GM12878 (cell line): ENCODE data around the gene RERE.

Experiments
- NFYB ChIP-seq: IDR thresholded peaks from 2 replicates; pipeline ENCODE4 v1.6.1; 2011; ENCODE audit warnings: low read depth, mild to moderate bottlenecking, low read length, improper control_type of control experiment, moderate library complexity; ENCODE audit not compliant: insufficient read depth
- SPI1 ChIP-seq: IDR thresholded peaks from 2 replicates; pipeline ENCODE4 v1.6.1; 2011; ENCODE audit warnings: low read depth, mild to moderate bottlenecking, low read length, moderate library complexity, borderline replicate concordance; ENCODE audit not compliant: insufficient read depth
- YY1 ChIP-seq: IDR thresholded peaks from 2 replicates; pipeline ENCODE4 v1.6.1; 2011; ENCODE audit warnings: low read depth, mild to moderate bottlenecking, low read length

- TF ChIP-seq SPI1, result no peak
- no peak for TF ChIP-seq NFYB
- peak; percentile 64 for TF ChIP-seq YY1
These were observed 502.8 kb downstream of the RERE start for GRCh38 chr1:8314346-8315280.
